PFSK-1 (cell line): ENCODE results near the gene C1orf105.

Experiments
- FOXP2 ChIP-seq: optimal IDR thresholded peaks from 2 replicates; pipeline ENCODE3; 2011; ENCODE audit warnings: borderline replicate concordance, control low read depth, inconsistent platforms; ENCODE audit not compliant: insufficient read depth; ENCODE audit errors: extremely low read length, extremely low read depth
- POLR2AphosphoS5 ChIP-seq: IDR thresholded peaks from 2 replicates; pipeline ENCODE4 v1.6.1; 2012; ENCODE audit warnings: low read depth, mild to moderate bottlenecking, control low read depth, low read length, moderate library complexity
- REST ChIP-seq, 2 experiments: IDR thresholded peaks; 2 replicates each; pipeline versions ENCODE4 v1.6.1 to v1.8.0; 2011 to 2012; ENCODE audit warnings: low read depth in 2 of 2, low read length in 2 of 2, control low read depth in 1 of 2, inconsistent platforms in 1 of 2, mild to moderate bottlenecking in 1 of 2, moderate library complexity in 1 of 2; ENCODE audit not compliant: insufficient read depth in 1 of 2
- SIN3A ChIP-seq: IDR thresholded peaks from 2 replicates; pipeline ENCODE4 v1.6.1; 2012; ENCODE audit warnings: mild to moderate bottlenecking, low read length, moderate library complexity, borderline replicate concordance; ENCODE audit not compliant: insufficient read depth
- TAF1 ChIP-seq: IDR thresholded peaks from 2 replicates; pipeline ENCODE4 v1.6.1; 2012; ENCODE audit warnings: low read length, control low read depth, borderline replicate concordance; ENCODE audit not compliant: insufficient read depth

C1orf105 gene

DNA sequence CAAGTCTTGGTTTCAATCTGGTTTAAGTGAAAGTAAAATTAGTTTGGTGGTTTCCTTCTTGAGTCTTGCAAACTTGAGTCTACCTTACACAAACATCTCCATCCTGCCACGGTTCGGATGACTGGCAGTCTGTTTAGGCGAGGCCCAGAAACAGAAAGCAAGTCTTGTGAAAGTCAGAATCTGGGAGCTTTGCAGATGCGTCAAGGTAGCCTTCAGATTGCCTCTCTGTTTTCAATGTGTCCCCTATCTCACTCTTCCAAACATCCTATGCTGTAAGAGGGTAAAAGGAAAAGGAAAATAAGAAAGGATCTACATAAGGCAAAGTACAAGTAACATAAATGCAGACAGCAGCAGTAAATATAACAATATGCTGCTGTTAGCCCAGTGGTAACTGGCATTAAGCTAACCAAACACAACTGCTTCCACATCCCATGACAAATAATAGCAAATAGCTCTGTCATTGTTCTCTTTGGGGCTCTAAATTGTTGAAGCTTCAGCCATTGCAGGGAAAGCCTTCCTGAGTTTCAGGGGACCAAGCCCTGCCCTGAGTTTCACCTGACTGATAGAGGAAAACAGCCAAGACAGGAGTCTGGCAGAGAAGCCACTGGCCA is 26.2 kb upstream of the C1orf105 start:
- TF ChIP-seq SIN3A (no peak), TAF1 (no peak), FOXP2 (no peak), POLR2AphosphoS5 (no peak), REST (IDR thresholded peaks at IDR 0.05; ENCODE audit: insufficient read depth in 1 of 2, low read depth in 2 of 2, low read length in 2 of 2) (no peak)

GRCh38 chr1:172394811-172395210 is 25.7 kb upstream of the C1orf105 start:
- TF ChIP-seq POLR2AphosphoS5, result no peak
- TF ChIP-seq FOXP2, result no peak
- no peak for TF ChIP-seq TAF1
- TF ChIP-seq REST (IDR thresholded peaks at IDR 0.05; ENCODE audit: insufficient read depth in 1 of 2, low read depth in 2 of 2, low read length in 2 of 2), result no peak
- no peak for TF ChIP-seq SIN3A

DNA sequence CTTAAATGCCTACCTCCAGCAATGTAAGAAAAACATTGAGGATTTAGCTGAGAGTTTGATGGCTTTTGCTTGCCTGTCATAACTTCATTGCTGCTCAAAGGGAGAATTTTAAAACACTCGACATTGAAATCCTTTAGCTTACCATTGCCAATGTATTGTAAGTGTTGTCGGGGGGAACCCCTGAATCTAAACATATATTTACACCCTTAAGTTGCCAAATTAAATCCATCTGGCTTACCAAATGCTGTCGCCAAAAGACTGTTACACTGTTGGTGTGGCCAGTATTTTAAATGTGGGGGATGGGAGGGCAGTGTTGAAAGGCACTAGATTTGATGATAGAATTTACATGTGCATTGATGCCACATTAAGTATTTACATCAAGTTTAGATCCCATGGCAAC is 24.9 kb upstream of the C1orf105 start:
- TF ChIP-seq SIN3A (no peak), TAF1 (no peak), REST (IDR thresholded peaks at IDR 0.05; ENCODE audit: insufficient read depth in 1 of 2, low read depth in 2 of 2, low read length in 2 of 2) (no peak), POLR2AphosphoS5 (no peak), FOXP2 (no peak)

- TF ChIP-seq FOXP2 (no peak), TAF1 (no peak), SIN3A (no peak)
These were observed 23.3 kb upstream of the C1orf105 start for GRCh38 chr1:172397221-172397620.

- TF ChIP-seq REST (IDR thresholded peaks at IDR 0.05; ENCODE audit: insufficient read depth in 1 of 2, low read depth in 2 of 2, low read length in 2 of 2), result no peak
- no peak for TF ChIP-seq POLR2AphosphoS5
- no peak for TF ChIP-seq TAF1
- TF ChIP-seq FOXP2, result no peak
- no peak for TF ChIP-seq SIN3A
These were observed 22.9 kb upstream of the C1orf105 start for GRCh38 chr1:172397633-172398032.
